KG1 (cell line): Measurements from ENCODE around the gene GNG2.
A peak's percentile ranks its signal among the peaks of the same experiment; 100 is the strongest.

Source experiments
- DNase-seq: peaks from one replicate; lab custom pipeline; 2025; lab: John Stamatoyannopoulos, UW

Gene GNG2

GRCh38 chr14:51942971-51943370 is 82.6 kb downstream of the GNG2 start:
- DNase-seq, result no peak

GRCh38 chr14:51950007-51950406 is 89.6 kb downstream of the GNG2 start:
- no peak for DNase-seq

- no peak for DNase-seq
These were observed 91.2 kb downstream of the GNG2 start for GRCh38 chr14:51951656-51952055.

GRCh38 chr14:51954031-51954430 is 93.6 kb downstream of the GNG2 start:
- DNase-seq, result no peak

- no peak for DNase-seq
These were observed 94.2 kb downstream of the GNG2 start for GRCh38 chr14:51954657-51955056.

- DNase-seq, result no peak
These were observed 97.5 kb downstream of the GNG2 start for GRCh38 chr14:51957950-51958349.

GRCh38 chr14:51959928-51960327 is 99.5 kb downstream of the GNG2 start:
- DNase-seq, result no peak

GRCh38 chr14:51960866-51961265 is 100.5 kb downstream of the GNG2 start:
- DNase-seq, result no peak

GRCh38 chr14:51962711-51963110 is 102.3 kb downstream of the GNG2 start:
- DNase-seq, result no peak

- DNase-seq, result no peak
These were observed 102.9 kb downstream of the GNG2 start for GRCh38 chr14:51963286-51963685.

- no peak for DNase-seq
These were observed 107.1 kb downstream of the GNG2 start for GRCh38 chr14:51967521-51967920.

- DNase-seq, result no peak
These were observed 109.6 kb downstream of the GNG2 start for GRCh38 chr14:51969852-51970540.

GRCh38 chr14:51972566-51972965 is 112.2 kb downstream of the GNG2 start:
- no peak for DNase-seq

- DNase-seq, result no peak
These were observed 116.7 kb downstream of the GNG2 start for GRCh38 chr14:51977075-51977474.

GRCh38 chr14:51978681-51979085 is 118.3 kb downstream of the GNG2 start:
- no peak for DNase-seq

- peak; percentile 55 for DNase-seq
These were observed 118.8 kb downstream of the GNG2 start for GRCh38 chr14:51979088-51979709.

GRCh38 chr14:51981218-51981854 is 120.9 kb downstream of the GNG2 start:
- no peak for DNase-seq

- no peak for DNase-seq
These were observed 127.8 kb downstream of the GNG2 start for GRCh38 chr14:51988221-51988620.

GRCh38 chr14:51989293-51990234 is 129.2 kb downstream of the GNG2 start, which contains the start of gene RTRAF:
TSS of gene RTRAF (plus strand) at chr14:51989546. CDS start at chr14:51989640, 94 bp downstream.
- peak; percentile 86 for DNase-seq

- DNase-seq, result no peak
These were observed 130.1 kb downstream of the GNG2 start for GRCh38 chr14:51990488-51990887.

GRCh38 chr14:51993285-51993920 is 133.0 kb downstream of the GNG2 start:
- no peak for DNase-seq
